Measurements from ENCODE around the gene BCAS3.

BCAS3 gene

GRCh38 chr17:60677308-60678117 lies at the start of gene BCAS3:
Gene BCAS3 (plus strand): TSS chr17:60677851.
- Histone ChIP-seq H3K36me3 (ENCODE audit: control insufficient read depth, insufficient read depth, low read length) (no peaks in the 10 kb centered on the region), H3K27me3 (ENCODE audit: control insufficient read depth, insufficient read depth, low read length) (no peaks in the 10 kb centered on the region), H3K4me1 (ENCODE audit: control insufficient read depth, insufficient read depth, low read length) (no peaks in the 10 kb centered on the region), H3K9ac (ENCODE audit: low read length) (peak within 1 kb of the TSS; percentile 91), H3K4me3 (ENCODE audit: low read length) (peak within 1 kb of the TSS; percentile 83), H3K9me3 (ENCODE audit: control insufficient read depth, low read length) (no peaks in the 10 kb centered on the region)

GRCh38 chr17:60628252-60628889 lies 49.3 kb upstream of the BCAS3 start:
- Histone ChIP-seq H3K36me3 (ENCODE audit: control insufficient read depth, insufficient read depth, low read length) (no peaks in the 10 kb centered on the region), H3K27me3 (ENCODE audit: control insufficient read depth, insufficient read depth, low read length) (no peaks in the 10 kb centered on the region), H3K4me1 (ENCODE audit: control insufficient read depth, insufficient read depth, low read length) (no peaks in the 10 kb centered on the region), H3K9ac (ENCODE audit: low read length) (no peak overlapping the region), H3K4me3 (ENCODE audit: low read length) (no peak overlapping the region), H3K9me3 (ENCODE audit: control insufficient read depth, low read length) (no peaks in the 10 kb centered on the region)

- Histone ChIP-seq H3K4me3 (ENCODE audit: low read length) (no peak overlapping the region), H3K27me3 (ENCODE audit: control insufficient read depth, insufficient read depth, low read length) (no peaks in the 10 kb centered on the region), H3K4me1 (ENCODE audit: control insufficient read depth, insufficient read depth, low read length) (no peaks in the 10 kb centered on the region), H3K36me3 (ENCODE audit: control insufficient read depth, insufficient read depth, low read length) (no peaks in the 10 kb centered on the region), H3K9ac (ENCODE audit: low read length) (no peak overlapping the region), H3K9me3 (ENCODE audit: control insufficient read depth, low read length) (no peaks in the 10 kb centered on the region)
These were observed 48.5 kb upstream of the BCAS3 start for GRCh38 chr17:60629120-60629519.

- Histone ChIP-seq H3K4me3 (ENCODE audit: low read length) (no peak overlapping the region), H3K27me3 (ENCODE audit: control insufficient read depth, insufficient read depth, low read length) (no peaks in the 10 kb centered on the region), H3K9ac (ENCODE audit: low read length) (no peak overlapping the region), H3K9me3 (ENCODE audit: control insufficient read depth, low read length) (no peaks in the 10 kb centered on the region), H3K4me1 (ENCODE audit: control insufficient read depth, insufficient read depth, low read length) (no peaks in the 10 kb centered on the region), H3K36me3 (ENCODE audit: control insufficient read depth, insufficient read depth, low read length) (no peaks in the 10 kb centered on the region)
These were observed 47.3 kb upstream of the BCAS3 start for GRCh38 chr17:60630352-60630751.

GRCh38 chr17:60631119-60631518 lies 46.5 kb upstream of the BCAS3 start:
- H3K36me3 ChIP-seq (ENCODE audit: control insufficient read depth, insufficient read depth, low read length): no peaks in the 10 kb centered on the region
- H3K27me3 ChIP-seq (ENCODE audit: control insufficient read depth, insufficient read depth, low read length): no peaks in the 10 kb centered on the region
- no peak overlapping the region for H3K4me3 ChIP-seq (ENCODE audit: low read length)
- H3K4me1 ChIP-seq (ENCODE audit: control insufficient read depth, insufficient read depth, low read length): no peaks in the 10 kb centered on the region
- no peak overlapping the region for H3K9ac ChIP-seq (ENCODE audit: low read length)
- no peaks in the 10 kb centered on the region for H3K9me3 ChIP-seq (ENCODE audit: control insufficient read depth, low read length)

GRCh38 chr17:60637683-60638082 lies 40.0 kb upstream of the BCAS3 start:
- H3K9ac ChIP-seq (ENCODE audit: low read length): no peak overlapping the region
- no peak overlapping the region for H3K4me3 ChIP-seq (ENCODE audit: low read length)
- no peaks in the 10 kb centered on the region for H3K36me3 ChIP-seq (ENCODE audit: control insufficient read depth, insufficient read depth, low read length)
- H3K4me1 ChIP-seq (ENCODE audit: control insufficient read depth, insufficient read depth, low read length): no peaks in the 10 kb centered on the region
- H3K9me3 ChIP-seq (ENCODE audit: control insufficient read depth, low read length): no peaks in the 10 kb centered on the region
- no peaks in the 10 kb centered on the region for H3K27me3 ChIP-seq (ENCODE audit: control insufficient read depth, insufficient read depth, low read length)

GRCh38 chr17:60639019-60639330 lies 38.7 kb upstream of the BCAS3 start:
- Histone ChIP-seq H3K4me1 (ENCODE audit: control insufficient read depth, insufficient read depth, low read length) (no peaks in the 10 kb centered on the region), H3K9me3 (ENCODE audit: control insufficient read depth, low read length) (no peaks in the 10 kb centered on the region), H3K36me3 (ENCODE audit: control insufficient read depth, insufficient read depth, low read length) (no peaks in the 10 kb centered on the region), H3K9ac (ENCODE audit: low read length) (no peak overlapping the region), H3K4me3 (ENCODE audit: low read length) (no peak overlapping the region), H3K27me3 (ENCODE audit: control insufficient read depth, insufficient read depth, low read length) (no peaks in the 10 kb centered on the region)

GRCh38 chr17:60640503-60640902 lies 37.1 kb upstream of the BCAS3 start:
- H3K9me3 ChIP-seq (ENCODE audit: control insufficient read depth, low read length): no peaks in the 10 kb centered on the region
- H3K27me3 ChIP-seq (ENCODE audit: control insufficient read depth, insufficient read depth, low read length): no peaks in the 10 kb centered on the region
- no peak overlapping the region for H3K4me3 ChIP-seq (ENCODE audit: low read length)
- no peaks in the 10 kb centered on the region for H3K4me1 ChIP-seq (ENCODE audit: control insufficient read depth, insufficient read depth, low read length)
- no peak overlapping the region for H3K9ac ChIP-seq (ENCODE audit: low read length)
- H3K36me3 ChIP-seq (ENCODE audit: control insufficient read depth, insufficient read depth, low read length): no peaks in the 10 kb centered on the region

- Histone ChIP-seq H3K36me3 (ENCODE audit: control insufficient read depth, insufficient read depth, low read length) (no peaks in the 10 kb centered on the region), H3K27me3 (ENCODE audit: control insufficient read depth, insufficient read depth, low read length) (no peaks in the 10 kb centered on the region), H3K9me3 (ENCODE audit: control insufficient read depth, low read length) (no peaks in the 10 kb centered on the region), H3K9ac (ENCODE audit: low read length) (no peak overlapping the region), H3K4me3 (ENCODE audit: low read length) (no peak overlapping the region), H3K4me1 (ENCODE audit: control insufficient read depth, insufficient read depth, low read length) (no peaks in the 10 kb centered on the region)
These were observed 36.5 kb upstream of the BCAS3 start for GRCh38 chr17:60641126-60641525.

- no peaks in the 10 kb centered on the region for H3K36me3 ChIP-seq (ENCODE audit: control insufficient read depth, insufficient read depth, low read length)
- no peaks in the 10 kb centered on the region for H3K4me1 ChIP-seq (ENCODE audit: control insufficient read depth, insufficient read depth, low read length)
- H3K9ac ChIP-seq (ENCODE audit: low read length): no peak overlapping the region
- H3K4me3 ChIP-seq (ENCODE audit: low read length): no peak overlapping the region
- H3K27me3 ChIP-seq (ENCODE audit: control insufficient read depth, insufficient read depth, low read length): no peaks in the 10 kb centered on the region
- H3K9me3 ChIP-seq (ENCODE audit: control insufficient read depth, low read length): no peaks in the 10 kb centered on the region
These were observed 35.8 kb upstream of the BCAS3 start for GRCh38 chr17:60641810-60642220.

GRCh38 chr17:60645918-60646523 lies 31.6 kb upstream of the BCAS3 start:
- Histone ChIP-seq H3K27me3 (ENCODE audit: control insufficient read depth, insufficient read depth, low read length) (no peaks in the 10 kb centered on the region), H3K9me3 (ENCODE audit: control insufficient read depth, low read length) (no peaks in the 10 kb centered on the region), H3K36me3 (ENCODE audit: control insufficient read depth, insufficient read depth, low read length) (peaks cover 12% of the 10 kb centered on the region), H3K9ac (ENCODE audit: low read length) (no peak overlapping the region), H3K4me1 (ENCODE audit: control insufficient read depth, insufficient read depth, low read length) (no peaks in the 10 kb centered on the region), H3K4me3 (ENCODE audit: low read length) (no peak overlapping the region)

GRCh38 chr17:60646701-60647100 lies 30.9 kb upstream of the BCAS3 start:
- H3K9me3 ChIP-seq (ENCODE audit: control insufficient read depth, low read length): no peaks in the 10 kb centered on the region
- H3K36me3 ChIP-seq (ENCODE audit: control insufficient read depth, insufficient read depth, low read length): peaks cover 12% of the 10 kb centered on the region
- no peak overlapping the region for H3K9ac ChIP-seq (ENCODE audit: low read length)

More at GRCh38 chr17:60646701-60647100, 30.9 kb upstream of the BCAS3 start:
- Histone ChIP-seq H3K27me3 (ENCODE audit: control insufficient read depth, insufficient read depth, low read length) (no peaks in the 10 kb centered on the region), H3K4me3 (ENCODE audit: low read length) (no peak overlapping the region), H3K4me1 (ENCODE audit: control insufficient read depth, insufficient read depth, low read length) (no peaks in the 10 kb centered on the region)
